Body of pancreas (tissue), 4 donors: Measurements from ENCODE around the gene CTSV. TPM values are rescaled to one million over a fixed set of nuclear protein-coding genes. Genes with fewer than 3 reads are reported as not detected.
"Not testable (repeated sequence)": the region's sequence is repeated elsewhere in the genome, so short reads cannot be mapped to it uniquely, and the experiment has no call there.

ENCODE experiments used
- ATAC-seq: fragments of 150-250 bp; one replicate; pipeline ENCODE4 v1.9.1; 2016
- DNase-seq, 4 donors: peaks; one replicate each; pipeline ENCODE4 v3.0.0-alpha.2; 2019
- H3K27ac ChIP-seq, 4 donors: fragments of 200-600 bp; sonication (generic); 1 replicate in 3 of 4; 2 replicates in 1 of 4; pipeline versions ENCODE4 v1.5.1 to v1.6.1; 2016 to 2019; ENCODE audit warnings: mild to moderate bottlenecking in 1 of 4, mixed read lengths in 1 of 4, moderate library complexity in 1 of 4
- H3K27me3 ChIP-seq, 2 donors: fragments of 200-600 bp; sonication (generic); one replicate each; pipeline ENCODE4 v1.6.0; 2016; ENCODE audit warnings: mild to moderate bottlenecking in 1 of 2
- H3K36me3 ChIP-seq, 2 donors: fragments of 200-600 bp; sonication (generic); replicated peaks in 1 of 2; 2 replicates each; pipeline ENCODE4 v1.5.1; 2016; ENCODE audit warnings: low read depth in 2 of 2; ENCODE audit not compliant: insufficient read depth in 1 of 2
- H3K4me1 ChIP-seq: fragments of 200-600 bp; sonication (generic); one replicate; pipeline ENCODE4 v1.6.0; 2016
- H3K4me3 ChIP-seq, 2 donors: fragments of 200-600 bp; sonication (generic); 1 replicate in 1 of 2; 2 replicates in 1 of 2; pipeline ENCODE4 v1.5.1; 2016 to 2019
- H3K9me3 ChIP-seq, 3 donors: fragments of 200-600 bp; sonication (generic); 1 replicate in 2 of 3; 2 replicates in 1 of 3; pipeline ENCODE4 v1.5.1; 2016
- CTCF ChIP-seq, 7 experiments: fragments of 450-650 bp in 4 of 7; fragments of 200-600 bp in 3 of 7; sonication (generic) in 3 of 7; IDR thresholded peaks; one replicate each; pipeline ENCODE4 v1.5.1; 2016 to 2019; ENCODE audit warnings: antibody characterized with exemption in 7 of 7
- POLR2A ChIP-seq, 3 donors: fragments of 450-650 bp; IDR thresholded peaks; one replicate each; pipeline ENCODE4 v1.6.1; 2016; ENCODE audit warnings: antibody characterized with exemption in 3 of 3, mild to moderate bottlenecking in 2 of 3
- WGBS, 2 donors: methylation state at CpG; one replicate each; pipeline ENCODE4 v1.1.5; 2017; 5-methylcytosine and 5-hydroxymethylcytosine counted together
- intact Hi-C: fragments of 100-400 bp; cut with DNase I; formaldehyde crosslinking; loops from one replicate; pipeline ENCODE4 v1.15.1; 2023
- total RNA-seq, 2 donors: library from RNA; depleted of rRNA; stranded (reverse); fragments of >200 nt; gene quantifications; one replicate each; pipeline ENCODE4 v1.1.0, GENCODE V29; 2016

Gene CTSV
- total RNA-seq, 2 donors from 2014 or later = 0.33 to 1.6 TPM

- Histone ChIP-seq H3K4me1 (peaks cover 11% of the 10 kb centered on the region), H3K27me3 (peaks cover 0 to 14% of the 10 kb centered on the region in 2 donors), H3K36me3 (no peaks in the 10 kb centered on the region), H3K27ac (no peak overlapping the region), H3K4me3 (no peak overlapping the region), H3K9me3 (no peaks in the 10 kb centered on the region)
- ATAC-seq (peak; percentile 24), DNase-seq (no peak)
- 32% methylated on average over 11 of the region's 11 CpGs; no CpG with 5 or more reads in 1 of the 2 donors for WGBS, 2 donors
- intact Hi-C loops = no loop called here
- TF ChIP-seq CTCF (IDR thresholded peaks at IDR 0.05) = no peak
- TF ChIP-seq POLR2A (IDR thresholded peaks at IDR 0.05) = no peak
Measured at GRCh38 chr9:97076238-97076637, 37.3 kb upstream of the CTSV start.

GRCh38 chr9:97075289-97075985, 36.5 kb upstream of the CTSV start:
- H3K27ac ChIP-seq = no peak overlapping the region
- H3K27me3 ChIP-seq = peaks cover 0 to 14% of the 10 kb centered on the region in 2 donors
- WGBS, 2 donors = 59 to 62% methylated on average over 6 of the region's 6 CpGs
- no peak overlapping the region for H3K4me3 ChIP-seq
- H3K9me3 ChIP-seq = no peaks in the 10 kb centered on the region
- DNase-seq (no peak), ATAC-seq (no peak)
- TF ChIP-seq CTCF (IDR thresholded peaks at IDR 0.05) (no peak), POLR2A (IDR thresholded peaks at IDR 0.05) (no peak)
- intact Hi-C loops = no loop called here
- peaks cover 11% of the 10 kb centered on the region for H3K4me1 ChIP-seq
- no peaks in the 10 kb centered on the region for H3K36me3 ChIP-seq

GRCh38 chr9:97073506-97073905, 34.6 kb upstream of the CTSV start:
- Histone ChIP-seq H3K27ac (no peak overlapping the region), H3K36me3 (no peaks in the 10 kb centered on the region), H3K4me3 (no peak overlapping the region), H3K27me3 (peaks cover 0 to 14% of the 10 kb centered on the region in 2 donors), H3K9me3 (no peaks in the 10 kb centered on the region), H3K4me1 (peaks cover 11% of the 10 kb centered on the region)
- ATAC-seq (no peak), DNase-seq (no peak)
- WGBS, 2 donors = 62 to 74% methylated on average over 1 of the region's 1 CpG
- intact Hi-C loops = no loop called here
- TF ChIP-seq CTCF (IDR thresholded peaks at IDR 0.05) (no peak), POLR2A (IDR thresholded peaks at IDR 0.05) (no peak)

GRCh38 chr9:97072285-97072776, 33.4 kb upstream of the CTSV start:
- H3K4me1 ChIP-seq = peaks cover 9% of the 10 kb centered on the region
- H3K36me3 ChIP-seq = no peaks in the 10 kb centered on the region
- H3K27me3 ChIP-seq = peaks cover 0 to 9% of the 10 kb centered on the region in 2 donors
- no peak for TF ChIP-seq CTCF (IDR thresholded peaks at IDR 0.05)
- no peak for TF ChIP-seq POLR2A (IDR thresholded peaks at IDR 0.05)
- H3K4me3 ChIP-seq = no peak overlapping the region
- no peak overlapping the region for H3K27ac ChIP-seq
- H3K9me3 ChIP-seq = no peaks in the 10 kb centered on the region
- DNase-seq = no peak
- intact Hi-C loops = no loop called here
- WGBS, 2 donors = 34 to 39% methylated on average over 6 to 7 of the region's 7 CpGs
- no peak for ATAC-seq

- H3K4me3 ChIP-seq, H3K4me1 ChIP-seq, H3K27ac ChIP-seq, intact Hi-C loops, H3K36me3 ChIP-seq, ATAC-seq, H3K9me3 ChIP-seq, H3K27me3 ChIP-seq, DNase-seq: not testable (repeated sequence)
- WGBS, 2 donors = 90 to 93% methylated on average over 4 of the region's 4 CpGs
Measured at GRCh38 chr9:97070325-97070724, 31.4 kb upstream of the CTSV start.
